Upper lobe of left lung (tissue), 6 donors: ENCODE data around the gene KIR2DL3. TPM values are rescaled to one million over a fixed set of nuclear protein-coding genes. Genes with fewer than 3 reads are reported as not detected.
A peak's percentile ranks its signal among the peaks of the same experiment; 100 is the strongest.
"Not testable (repeated sequence)": the region's sequence is repeated elsewhere in the genome, so short reads cannot be mapped to it uniquely, and the experiment has no call there.

ENCODE experiments used
- ATAC-seq, 2 donors: fragments of 200-7000 bp; cut with Tn5 transposase; one replicate each; pipeline ENCODE4 v1.9.1; 2022; ENCODE audit warnings: mild to moderate bottlenecking in 2 of 2, moderate library complexity in 2 of 2; ENCODE audit not compliant: low FRiP score in 2 of 2
- DNase-seq, 2 donors: peaks; one replicate each; pipeline ENCODE4 v3.0.0-alpha.2; 2019 to 2020
- H3K27ac ChIP-seq, 4 donors: fragments of 200-600 bp; sonication (generic); one replicate each; pipeline ENCODE4 v1.5.1; 2016 to 2019
- H3K27me3 ChIP-seq, 4 donors: fragments of 200-600 bp; sonication (generic); one replicate each; pipeline ENCODE4 v1.5.1; 2017 to 2019
- H3K36me3 ChIP-seq, 4 donors: fragments of 200-600 bp; sonication (generic); one replicate each; pipeline ENCODE4 v1.5.1; 2016 to 2019
- H3K4me1 ChIP-seq, 4 donors: fragments of 200-600 bp; sonication (generic); one replicate each; pipeline ENCODE4 v1.5.1; 2018 to 2019
- H3K4me3 ChIP-seq, 4 donors: fragments of 200-600 bp; sonication (generic); one replicate each; pipeline ENCODE4 v1.5.1; 2017 to 2019; ENCODE audit warnings: mild to moderate bottlenecking in 2 of 4, moderate library complexity in 1 of 4
- H3K9me3 ChIP-seq, 4 donors: fragments of 200-600 bp; sonication (generic); one replicate each; pipeline ENCODE4 v1.5.1; 2018 to 2019
- EP300 ChIP-seq, 4 donors: sonication (generic); formaldehyde crosslinking; IDR thresholded peaks; one replicate each; pipeline ENCODE4 v1.5.1; 2017; ENCODE audit warnings: antibody characterized with exemption in 4 of 4, control low read depth in 2 of 4
- POLR2A ChIP-seq, 4 donors: fragments of 450-650 bp; IDR thresholded peaks; one replicate each; pipeline ENCODE4 v1.5.1; 2016 to 2017; ENCODE audit warnings: antibody characterized with exemption in 4 of 4, mild to moderate bottlenecking in 2 of 4
- POLR2AphosphoS5 ChIP-seq, 2 donors: sonication (generic); formaldehyde crosslinking; IDR thresholded peaks; one replicate each; pipeline ENCODE4 v1.5.1; 2017; ENCODE audit warnings: antibody characterized with exemption in 2 of 2
- WGBS, 2 donors: methylation state at CpG; one replicate each; pipeline ENCODE4 v1.1.5; 2017 to 2018; 5-methylcytosine and 5-hydroxymethylcytosine counted together
- total RNA-seq, 6 donors: library from RNA; depleted of rRNA in 4 of 6; stranded (reverse); fragments of >200 nt in 4 of 6; gene quantifications; one replicate each; pipeline versions ENCODE4 v1.1.0 to v1.2.1, GENCODE V29; 2016 to 2021
- TF ChIP-seq, protein P1 (sequence below), 6 experiments: fragments of 450-650 bp in 4 of 6; fragments of 200-600 bp in 2 of 6; sonication (generic) in 2 of 6; IDR thresholded peaks; one replicate each; pipeline ENCODE4 v1.5.1; 2016 to 2019; ENCODE audit warnings: antibody characterized with exemption in 6 of 6
- donor health status: DM: no; HTN: no; CAD: no; lungs with moderate emphysema.
- donor health status: DM: no; HTN: yes; CAD: no; lungs with severe emphysema.

Gene KIR2DL3
- total RNA-seq, 6 donors from 2014 or later: 0.17 to 0.69 (median 0.31) TPM; not detected in 2

DNA sequence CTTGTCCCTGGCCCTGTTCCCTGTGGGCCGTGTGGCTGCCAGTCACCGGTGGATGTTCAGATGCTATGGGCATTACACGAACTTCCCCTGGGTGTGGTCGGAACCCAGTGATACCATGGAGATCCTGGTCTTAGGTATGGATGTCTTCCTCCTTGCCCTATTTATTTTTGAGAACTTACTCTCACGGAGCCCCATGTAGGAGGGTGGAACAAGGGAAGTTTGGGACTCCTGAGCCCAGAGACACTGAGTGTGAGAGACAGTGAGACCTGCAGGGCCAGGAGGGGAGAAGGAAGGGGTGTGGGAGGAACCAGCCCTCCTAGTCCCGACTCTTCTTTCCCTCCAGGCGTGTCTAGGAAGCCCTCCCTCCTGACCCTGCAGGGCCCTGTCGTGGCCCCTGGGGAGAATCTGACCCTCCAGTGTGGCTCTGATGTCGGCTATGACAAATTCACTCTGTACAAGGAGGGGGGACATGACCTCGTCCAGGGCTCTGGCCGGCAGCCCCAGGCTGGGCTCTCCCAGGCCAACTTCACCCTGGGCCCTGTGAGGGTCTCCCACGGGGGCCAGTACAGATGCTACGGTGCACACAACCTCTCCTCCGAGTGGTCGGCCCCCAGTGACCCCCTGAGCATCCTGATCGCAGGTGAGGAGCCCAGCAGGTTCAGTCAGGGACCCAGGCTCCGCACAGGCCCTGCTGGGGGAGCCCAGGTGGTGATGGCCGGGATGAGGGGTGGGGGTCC lies 28.9 kb upstream of the KIR2DL3 start:
- H3K36me3 ChIP-seq: no peaks in the 10 kb centered on the region
- peak in 1 of 2 donors; percentile 41 for DNase-seq
- no peaks in the 10 kb centered on the region for H3K27me3 ChIP-seq
- H3K27ac ChIP-seq: no peak overlapping the region
- TF ChIP-seq, protein P1, sequence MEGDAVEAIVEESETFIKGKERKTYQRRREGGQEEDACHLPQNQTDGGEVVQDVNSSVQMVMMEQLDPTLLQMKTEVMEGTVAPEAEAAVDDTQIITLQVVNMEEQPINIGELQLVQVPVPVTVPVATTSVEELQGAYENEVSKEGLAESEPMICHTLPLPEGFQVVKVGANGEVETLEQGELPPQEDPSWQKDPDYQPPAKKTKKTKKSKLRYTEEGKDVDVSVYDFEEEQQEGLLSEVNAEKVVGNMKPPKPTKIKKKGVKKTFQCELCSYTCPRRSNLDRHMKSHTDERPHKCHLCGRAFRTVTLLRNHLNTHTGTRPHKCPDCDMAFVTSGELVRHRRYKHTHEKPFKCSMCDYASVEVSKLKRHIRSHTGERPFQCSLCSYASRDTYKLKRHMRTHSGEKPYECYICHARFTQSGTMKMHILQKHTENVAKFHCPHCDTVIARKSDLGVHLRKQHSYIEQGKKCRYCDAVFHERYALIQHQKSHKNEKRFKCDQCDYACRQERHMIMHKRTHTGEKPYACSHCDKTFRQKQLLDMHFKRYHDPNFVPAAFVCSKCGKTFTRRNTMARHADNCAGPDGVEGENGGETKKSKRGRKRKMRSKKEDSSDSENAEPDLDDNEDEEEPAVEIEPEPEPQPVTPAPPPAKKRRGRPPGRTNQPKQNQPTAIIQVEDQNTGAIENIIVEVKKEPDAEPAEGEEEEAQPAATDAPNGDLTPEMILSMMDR (IDR thresholded peaks at IDR 0.05): no peak
- TF ChIP-seq EP300 (IDR thresholded peaks at IDR 0.05) (no peak), POLR2A (IDR thresholded peaks at IDR 0.05) (no peak), POLR2AphosphoS5 (IDR thresholded peaks at IDR 0.05) (no peak)
- no peak overlapping the region for H3K4me3 ChIP-seq
- no peaks in the 10 kb centered on the region for H3K9me3 ChIP-seq
- H3K4me1 ChIP-seq: no peaks in the 10 kb centered on the region
- 52 to 72% methylated on average over 4 to 15 of the region's 18 CpGs for WGBS, 2 donors
- peak in 1 of 2 donors; percentile 44 for ATAC-seq

DNA sequence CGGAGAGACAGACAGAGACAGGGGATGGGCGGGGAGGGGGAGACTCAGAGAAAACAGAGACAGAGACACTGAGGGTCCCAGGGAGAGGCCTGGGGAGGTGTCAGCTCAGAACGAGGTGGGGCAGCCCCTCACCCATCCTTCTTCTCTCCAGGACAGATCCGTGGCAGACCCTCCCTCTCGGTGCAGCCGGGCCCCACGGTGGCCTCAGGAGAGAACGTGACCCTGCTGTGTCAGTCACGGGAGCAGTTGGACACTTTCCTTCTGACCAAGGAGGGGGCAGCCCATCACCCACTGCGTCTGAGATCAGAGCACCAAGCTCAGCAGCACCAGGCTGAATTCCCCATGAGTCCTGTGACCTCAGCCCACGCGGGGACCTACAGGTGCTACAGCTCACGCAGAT lies 28.4 kb upstream of the KIR2DL3 start:
- H3K4me1 ChIP-seq, H3K36me3 ChIP-seq, H3K4me3 ChIP-seq, H3K9me3 ChIP-seq, ATAC-seq, H3K27ac ChIP-seq, H3K27me3 ChIP-seq: not testable (repeated sequence)
- peak in 1 of 2 donors; percentile 67 for DNase-seq
- WGBS, 2 donors: 57 to 58% methylated on average over 12 of the region's 13 CpGs

DNA sequence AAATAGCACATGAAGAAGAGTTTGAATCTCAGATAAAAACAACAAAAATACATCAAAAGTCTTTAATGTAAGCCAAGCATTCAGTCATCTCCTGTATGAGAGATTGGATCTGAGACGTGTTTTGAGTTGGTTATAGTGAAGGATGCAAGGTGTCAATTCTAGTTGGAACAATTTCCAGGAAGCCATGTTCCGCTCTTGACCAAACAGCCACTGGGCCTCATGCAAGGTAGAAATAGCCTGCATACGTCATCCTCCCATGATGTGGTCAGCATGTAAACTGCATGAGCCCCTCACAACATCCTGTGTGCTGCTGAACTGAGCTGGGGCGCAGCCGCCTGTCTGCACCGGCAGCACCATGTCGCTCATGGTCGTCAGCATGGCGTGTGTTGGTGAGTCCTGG lies 14.2 kb upstream of the KIR2DL3 start, which contains the start of gene KIR3DL3:
TSS of gene KIR3DL3 (plus strand) at position 301 of the 400 bp plus-strand sequence. CDS start at position 356, 55 bp downstream.
- ATAC-seq (no peak), DNase-seq (peak in 1 of 2 donors; percentile 29)
- 84 to 93% methylated on average over 9 of the region's 9 CpGs for WGBS, 2 donors

DNA sequence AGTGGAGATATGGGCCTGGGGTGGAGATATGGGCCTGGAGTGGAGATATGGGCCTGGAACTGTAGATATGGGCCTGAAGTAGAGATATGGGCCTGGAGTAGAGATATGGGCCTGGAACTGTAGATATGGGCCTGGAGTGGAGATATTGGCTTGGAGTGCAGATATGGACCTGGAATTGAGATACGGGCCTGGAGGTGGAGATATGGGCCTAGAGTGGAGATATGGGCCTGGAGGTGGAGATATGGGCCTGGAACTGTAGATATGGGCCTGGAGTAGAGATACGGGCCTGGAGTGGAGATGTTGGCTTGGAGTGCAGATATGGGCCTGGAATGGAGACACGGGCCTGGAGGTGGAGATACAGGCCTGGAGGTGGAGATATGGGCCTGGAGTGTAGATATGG lies 13.7 kb upstream of the KIR2DL3 start:
- H3K4me1 ChIP-seq: no peaks in the 10 kb centered on the region
- ATAC-seq: no peak
- TF ChIP-seq POLR2A (IDR thresholded peaks at IDR 0.05) (no peak), POLR2AphosphoS5 (IDR thresholded peaks at IDR 0.05) (no peak), EP300 (IDR thresholded peaks at IDR 0.05) (no peak)
- TF ChIP-seq, protein P1 (IDR thresholded peaks at IDR 0.05): no peak
- H3K9me3 ChIP-seq: peaks cover 0 to 17% (median 8%) of the 10 kb centered on the region in 4 donors
- DNase-seq: no peak
- H3K36me3 ChIP-seq: no peaks in the 10 kb centered on the region
- no peak overlapping the region for H3K4me3 ChIP-seq
- no peaks in the 10 kb centered on the region for H3K27me3 ChIP-seq
- no peak overlapping the region for H3K27ac ChIP-seq
- WGBS, 2 donors: 63 to 80% methylated on average over 3 of the region's 3 CpGs

More for the DNA sequence above, 14.2 kb upstream of the KIR2DL3 start, which contains the start of gene KIR3DL3:
- Histone ChIP-seq H3K36me3 (no peaks in the 10 kb centered on the region), H3K4me1 (no peaks in the 10 kb centered on the region), H3K9me3 (peaks cover 0 to 17% (median 8%) of the 10 kb centered on the region in 4 donors), H3K27ac (no peak within 1 kb of the TSS), H3K4me3 (no peak within 1 kb of the TSS), H3K27me3 (no peaks in the 10 kb centered on the region)
- TF ChIP-seq POLR2A (IDR thresholded peaks at IDR 0.05): no peak
- TF ChIP-seq, protein P1 (IDR thresholded peaks at IDR 0.05): no peak
- no peak for TF ChIP-seq EP300 (IDR thresholded peaks at IDR 0.05)
- no peak for TF ChIP-seq POLR2AphosphoS5 (IDR thresholded peaks at IDR 0.05)

DNA sequence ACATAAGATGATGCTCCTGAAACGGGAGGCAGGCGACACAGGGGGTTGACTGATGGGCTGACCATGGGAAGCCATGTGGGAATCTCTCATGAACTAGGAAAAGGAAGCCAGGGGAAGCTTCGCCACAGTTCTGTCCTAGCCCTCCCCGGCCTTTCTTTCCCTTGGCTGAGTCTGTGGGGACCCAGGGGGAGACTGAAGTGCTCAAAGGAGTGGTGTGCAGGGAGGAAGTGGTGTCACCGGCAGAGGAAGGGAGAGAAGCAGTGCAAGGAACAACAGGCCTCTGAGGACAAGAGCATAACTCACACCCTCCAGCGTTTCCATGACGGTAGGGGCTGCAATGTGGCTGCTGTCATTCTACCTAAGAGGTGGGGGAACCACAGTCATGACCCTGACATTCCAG lies 13.0 kb upstream of the KIR2DL3 start:
- Histone ChIP-seq H3K4me3 (no peak overlapping the region), H3K4me1 (no peaks in the 10 kb centered on the region), H3K27me3 (no peaks in the 10 kb centered on the region), H3K36me3 (no peaks in the 10 kb centered on the region), H3K27ac (no peak overlapping the region), H3K9me3 (peaks cover 0 to 17% (median 8%) of the 10 kb centered on the region in 4 donors)
- ATAC-seq (peak in 1 of 2 donors; percentile 24), DNase-seq (no peak)
- TF ChIP-seq EP300 (IDR thresholded peaks at IDR 0.05) (no peak), POLR2AphosphoS5 (IDR thresholded peaks at IDR 0.05) (no peak), POLR2A (IDR thresholded peaks at IDR 0.05) (no peak)
- TF ChIP-seq, protein P1 (IDR thresholded peaks at IDR 0.05): no peak
- 81 to 82% methylated on average over 7 of the region's 7 CpGs for WGBS, 2 donors
